ENCODE data around the gene SPESP1. TPM values are rescaled to one million over a fixed set of nuclear protein-coding genes. Genes with fewer than 3 reads are reported as not detected.

SPESP1 gene
- total RNA-seq, 1 donor from 2014 or later: 1.6 TPM

DNA sequence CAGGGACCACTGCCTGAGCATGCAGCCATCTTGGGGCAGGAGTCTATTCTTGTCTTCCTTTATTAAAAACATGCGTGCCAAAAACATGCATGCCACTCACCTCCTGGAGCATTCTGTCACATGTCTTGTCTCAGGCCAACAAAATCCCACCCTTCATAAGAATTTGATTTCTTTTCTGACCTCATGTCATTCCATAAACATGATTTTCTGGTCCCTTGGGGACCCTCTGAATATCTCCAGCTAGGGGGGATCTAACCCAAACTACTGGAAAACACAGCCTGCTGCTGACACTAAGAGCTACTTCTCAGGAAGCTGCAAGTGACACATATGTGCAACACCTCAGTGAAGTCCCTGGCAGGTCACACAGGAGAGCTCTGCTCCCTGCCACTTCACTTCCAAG lies 57.4 kb downstream of the SPESP1 start:
- H3K36me3 ChIP-seq (ENCODE audit: control insufficient read depth in 3 of 3, insufficient read depth in 3 of 3, low read length in 3 of 3): no peaks in the 10 kb centered on the region
- no peak overlapping the region for H3K27ac ChIP-seq (ENCODE audit: low read depth, low read length)
- H3K4me3 ChIP-seq (ENCODE audit: low read length in 3 of 3): no peak overlapping the region
- peaks cover 0 to 4% (median 0%) of the 10 kb centered on the region in 3 donors for H3K27me3 ChIP-seq (ENCODE audit: control insufficient read depth in 3 of 3, insufficient read depth in 3 of 3, low read length in 3 of 3)
- no peak overlapping the region for H3K9ac ChIP-seq (ENCODE audit: low read depth in 1 of 3, low read length in 3 of 3)
- no peaks in the 10 kb centered on the region for H3K4me1 ChIP-seq (ENCODE audit: control insufficient read depth in 3 of 3, insufficient read depth in 3 of 3, low read length in 3 of 3)
- H3K9me3 ChIP-seq (ENCODE audit: control insufficient read depth in 3 of 3, low read length in 3 of 3): no peaks in the 10 kb centered on the region

DNA sequence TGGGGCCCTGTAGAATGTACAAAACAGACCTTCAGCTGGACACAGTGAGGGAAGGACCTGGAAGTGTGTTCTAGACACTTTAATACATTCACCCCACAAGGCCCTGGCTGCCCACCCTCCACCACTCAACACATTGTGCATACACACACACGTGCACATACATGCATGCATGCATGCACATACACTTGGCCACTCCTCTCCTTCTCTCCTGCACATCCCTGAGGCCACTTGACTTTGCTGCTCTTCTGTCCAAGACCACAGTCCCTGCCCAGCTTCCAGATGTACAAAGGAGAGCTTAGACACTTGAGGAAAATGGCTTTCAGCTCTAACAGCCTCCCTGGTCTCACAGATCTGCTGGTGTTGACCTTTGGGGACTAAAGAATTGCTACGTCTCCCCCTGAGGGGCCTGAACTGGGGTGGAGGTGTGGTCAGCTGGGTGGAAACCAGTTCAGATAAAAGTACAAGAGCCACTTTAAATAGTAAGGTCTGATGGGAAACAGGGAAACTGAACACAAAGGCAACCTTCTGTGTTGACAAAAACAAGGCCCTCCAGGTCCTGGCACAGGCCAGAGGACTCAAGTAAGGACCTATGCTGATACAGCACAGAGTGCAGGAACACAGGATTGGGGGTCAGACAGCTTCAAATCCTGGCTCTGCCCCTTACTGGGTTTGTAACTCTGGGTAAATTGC lies 59.4 kb downstream of the SPESP1 start:
- Histone ChIP-seq H3K27ac (ENCODE audit: low read depth, low read length) (no peak overlapping the region), H3K27me3 (ENCODE audit: control insufficient read depth in 3 of 3, insufficient read depth in 3 of 3, low read length in 3 of 3) (peaks cover 0 to 4% (median 0%) of the 10 kb centered on the region in 3 donors), H3K4me1 (ENCODE audit: control insufficient read depth in 3 of 3, insufficient read depth in 3 of 3, low read length in 3 of 3) (peaks cover 0 to 5% (median 2%) of the 10 kb centered on the region in 3 donors), H3K9ac (ENCODE audit: low read depth in 1 of 3, low read length in 3 of 3) (no peak overlapping the region), H3K36me3 (ENCODE audit: control insufficient read depth in 3 of 3, insufficient read depth in 3 of 3, low read length in 3 of 3) (no peaks in the 10 kb centered on the region), H3K9me3 (ENCODE audit: control insufficient read depth in 3 of 3, low read length in 3 of 3) (no peaks in the 10 kb centered on the region), H3K4me3 (ENCODE audit: low read length in 3 of 3) (no peak overlapping the region)

DNA sequence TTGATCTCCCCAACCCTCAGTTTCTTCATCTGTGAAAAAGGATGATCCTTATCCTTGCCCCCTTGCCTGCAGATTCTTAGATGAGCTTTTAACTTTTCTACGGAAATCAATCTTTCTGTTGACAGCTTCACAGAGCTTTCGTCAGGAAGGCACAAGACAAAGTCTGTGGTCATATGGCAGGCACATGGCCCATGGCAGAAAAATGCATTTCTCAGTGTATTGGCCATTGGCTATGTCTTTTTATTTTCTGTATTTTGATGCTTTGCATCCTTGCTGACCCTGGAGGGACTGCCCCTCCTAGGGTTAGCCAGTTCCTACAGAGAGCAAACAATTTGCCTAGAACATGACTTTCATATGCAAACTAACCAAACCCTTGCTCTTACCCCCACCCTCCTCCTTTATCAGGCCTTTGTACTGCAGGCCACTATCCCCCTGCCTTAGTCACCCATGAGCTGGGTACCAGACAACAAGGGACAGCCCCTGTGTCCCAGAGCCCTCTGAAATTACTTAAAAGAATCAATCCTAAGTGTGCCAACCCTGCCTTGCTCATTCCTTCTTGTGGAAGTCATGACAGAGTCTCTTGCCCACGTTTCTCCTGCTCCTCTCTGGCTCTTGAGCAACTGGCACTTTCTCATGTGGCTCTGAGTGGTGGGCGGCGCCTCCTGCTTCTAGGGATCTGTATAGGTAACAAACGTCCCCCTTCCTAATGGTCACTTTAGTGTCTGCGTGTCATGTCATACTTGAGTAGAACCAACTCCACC lies 60.1 kb downstream of the SPESP1 start:
- H3K4me1 ChIP-seq (ENCODE audit: control insufficient read depth in 3 of 3, insufficient read depth in 3 of 3, low read length in 3 of 3): peaks cover 0 to 12% (median 4%) of the 10 kb centered on the region in 3 donors
- H3K9me3 ChIP-seq (ENCODE audit: control insufficient read depth in 3 of 3, low read length in 3 of 3): no peaks in the 10 kb centered on the region
- no peaks in the 10 kb centered on the region for H3K36me3 ChIP-seq (ENCODE audit: control insufficient read depth in 3 of 3, insufficient read depth in 3 of 3, low read length in 3 of 3)
- H3K27me3 ChIP-seq (ENCODE audit: control insufficient read depth in 3 of 3, insufficient read depth in 3 of 3, low read length in 3 of 3): peaks cover 0 to 4% (median 0%) of the 10 kb centered on the region in 3 donors
- no peak overlapping the region for H3K9ac ChIP-seq (ENCODE audit: low read depth in 1 of 3, low read length in 3 of 3)
- no peak overlapping the region for H3K27ac ChIP-seq (ENCODE audit: low read depth, low read length)
- no peak overlapping the region for H3K4me3 ChIP-seq (ENCODE audit: low read length in 3 of 3)

DNA sequence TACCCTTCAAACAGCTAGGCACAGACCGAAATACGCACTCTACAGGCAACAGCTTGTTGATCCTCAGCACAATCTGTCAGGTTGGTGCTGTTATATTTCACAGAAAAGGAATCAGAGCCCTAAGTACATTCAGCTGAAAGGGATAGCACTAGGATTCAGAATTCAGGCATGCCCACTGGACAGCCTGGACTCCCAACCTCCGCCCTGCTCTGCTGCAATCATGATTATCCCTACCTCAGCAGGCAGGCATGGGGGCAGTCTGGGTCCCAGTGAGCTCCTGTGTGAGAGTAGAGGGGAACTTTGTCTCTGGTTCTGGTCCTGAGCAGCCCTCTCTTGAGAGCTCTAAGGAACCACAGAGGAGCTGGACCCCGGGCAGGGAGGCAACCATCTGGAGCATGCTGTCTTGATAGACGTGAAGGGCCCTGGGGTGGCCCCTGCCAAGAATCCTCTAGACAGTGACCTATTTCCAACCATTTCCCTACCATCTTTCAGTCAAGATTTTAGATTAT lies 60.7 kb downstream of the SPESP1 start:
- Histone ChIP-seq H3K36me3 (ENCODE audit: control insufficient read depth in 3 of 3, insufficient read depth in 3 of 3, low read length in 3 of 3) (no peaks in the 10 kb centered on the region), H3K9me3 (ENCODE audit: control insufficient read depth in 3 of 3, low read length in 3 of 3) (no peaks in the 10 kb centered on the region), H3K9ac (ENCODE audit: low read depth in 1 of 3, low read length in 3 of 3) (no peak overlapping the region), H3K27me3 (ENCODE audit: control insufficient read depth in 3 of 3, insufficient read depth in 3 of 3, low read length in 3 of 3) (peaks cover 0 to 4% (median 0%) of the 10 kb centered on the region in 3 donors), H3K4me1 (ENCODE audit: control insufficient read depth in 3 of 3, insufficient read depth in 3 of 3, low read length in 3 of 3) (peaks cover 0 to 15% (median 9%) of the 10 kb centered on the region in 3 donors), H3K4me3 (ENCODE audit: low read length in 3 of 3) (no peak overlapping the region), H3K27ac (ENCODE audit: low read depth, low read length) (no peak overlapping the region)

DNA sequence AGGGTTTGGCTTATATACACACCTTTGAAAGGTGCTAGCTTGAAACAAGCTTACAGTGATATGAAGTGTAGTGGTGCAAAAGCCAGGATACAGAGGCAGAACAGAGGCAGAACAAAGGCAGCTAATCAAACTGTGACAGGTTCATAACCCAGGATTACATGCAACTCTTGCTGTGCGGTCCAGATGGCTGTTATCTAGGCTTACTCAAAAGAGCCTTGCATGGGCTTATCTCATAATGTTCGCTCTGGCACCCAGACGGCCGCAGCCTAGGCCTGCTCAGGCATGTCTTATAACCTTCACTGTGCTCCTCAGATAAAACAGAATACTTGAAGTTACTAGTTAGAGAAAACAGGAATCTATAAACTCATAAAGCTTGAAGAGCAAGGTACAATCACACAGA lies 61.4 kb downstream of the SPESP1 start:
- Histone ChIP-seq H3K9me3 (ENCODE audit: control insufficient read depth in 3 of 3, low read length in 3 of 3) (no peaks in the 10 kb centered on the region), H3K4me1 (ENCODE audit: control insufficient read depth in 3 of 3, insufficient read depth in 3 of 3, low read length in 3 of 3) (peaks cover 0 to 15% (median 9%) of the 10 kb centered on the region in 3 donors), H3K9ac (ENCODE audit: low read depth in 1 of 3, low read length in 3 of 3) (no peak overlapping the region), H3K36me3 (ENCODE audit: control insufficient read depth in 3 of 3, insufficient read depth in 3 of 3, low read length in 3 of 3) (no peaks in the 10 kb centered on the region), H3K27ac (ENCODE audit: low read depth, low read length) (no peak overlapping the region), H3K4me3 (ENCODE audit: low read length in 3 of 3) (no peak overlapping the region), H3K27me3 (ENCODE audit: control insufficient read depth in 3 of 3, insufficient read depth in 3 of 3, low read length in 3 of 3) (peaks cover 0 to 4% (median 0%) of the 10 kb centered on the region in 3 donors)

DNA sequence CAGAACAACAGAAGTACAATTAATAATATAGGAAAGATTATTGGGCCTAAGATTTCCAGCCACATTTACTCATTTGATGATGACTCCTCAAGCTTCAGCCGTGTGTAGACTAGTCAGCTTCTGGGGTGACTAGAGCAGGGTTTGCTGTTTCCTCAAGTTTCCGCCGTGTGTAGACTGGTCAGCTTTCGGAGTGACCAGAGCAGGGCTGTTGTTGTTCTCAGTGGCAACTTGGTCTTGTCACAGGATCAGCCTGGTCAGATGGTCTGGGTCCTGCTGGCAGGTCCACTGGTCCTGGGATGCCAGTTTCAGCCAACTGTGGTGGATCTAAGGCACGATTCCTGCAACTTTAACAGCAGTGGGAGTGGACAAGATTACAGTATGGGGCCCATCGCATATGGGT lies 62.4 kb downstream of the SPESP1 start:
- Histone ChIP-seq H3K9me3 (ENCODE audit: control insufficient read depth in 3 of 3, low read length in 3 of 3) (no peaks in the 10 kb centered on the region), H3K9ac (ENCODE audit: low read depth in 1 of 3, low read length in 3 of 3) (no peak overlapping the region), H3K36me3 (ENCODE audit: control insufficient read depth in 3 of 3, insufficient read depth in 3 of 3, low read length in 3 of 3) (no peaks in the 10 kb centered on the region), H3K4me3 (ENCODE audit: low read length in 3 of 3) (no peak overlapping the region), H3K27me3 (ENCODE audit: control insufficient read depth in 3 of 3, insufficient read depth in 3 of 3, low read length in 3 of 3) (peaks cover 0 to 4% (median 0%) of the 10 kb centered on the region in 3 donors), H3K27ac (ENCODE audit: low read depth, low read length) (no peak overlapping the region), H3K4me1 (ENCODE audit: control insufficient read depth in 3 of 3, insufficient read depth in 3 of 3, low read length in 3 of 3) (peaks cover 0 to 15% (median 9%) of the 10 kb centered on the region in 3 donors)

DNA sequence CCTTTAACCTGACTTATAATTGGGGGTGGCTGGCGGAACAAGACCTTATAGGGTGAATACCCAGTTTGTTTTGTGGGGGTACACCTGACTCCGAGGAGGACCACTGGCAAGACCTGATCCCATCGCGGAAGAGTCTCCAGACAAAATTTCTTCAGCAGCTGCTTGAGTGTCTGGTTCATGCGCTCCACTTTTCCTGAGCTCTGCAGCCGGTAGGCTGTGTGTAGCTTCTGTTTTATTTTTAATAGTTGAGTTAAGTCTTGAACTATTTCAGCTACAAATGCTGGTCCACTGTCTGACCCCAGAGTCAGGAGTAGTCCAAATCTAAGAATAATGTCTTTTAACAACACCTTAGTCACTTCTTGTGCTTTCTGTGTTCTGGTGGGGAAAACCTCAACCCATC lies 63.0 kb downstream of the SPESP1 start:
- Histone ChIP-seq H3K9ac (ENCODE audit: low read depth in 1 of 3, low read length in 3 of 3) (no peak overlapping the region), H3K36me3 (ENCODE audit: control insufficient read depth in 3 of 3, insufficient read depth in 3 of 3, low read length in 3 of 3) (no peaks in the 10 kb centered on the region), H3K9me3 (ENCODE audit: control insufficient read depth in 3 of 3, low read length in 3 of 3) (no peaks in the 10 kb centered on the region), H3K27ac (ENCODE audit: low read depth, low read length) (no peak overlapping the region), H3K4me3 (ENCODE audit: low read length in 3 of 3) (no peak overlapping the region), H3K27me3 (ENCODE audit: control insufficient read depth in 3 of 3, insufficient read depth in 3 of 3, low read length in 3 of 3) (peaks cover 0 to 4% (median 0%) of the 10 kb centered on the region in 3 donors), H3K4me1 (ENCODE audit: control insufficient read depth in 3 of 3, insufficient read depth in 3 of 3, low read length in 3 of 3) (peaks cover 0 to 15% (median 9%) of the 10 kb centered on the region in 3 donors)

DNA sequence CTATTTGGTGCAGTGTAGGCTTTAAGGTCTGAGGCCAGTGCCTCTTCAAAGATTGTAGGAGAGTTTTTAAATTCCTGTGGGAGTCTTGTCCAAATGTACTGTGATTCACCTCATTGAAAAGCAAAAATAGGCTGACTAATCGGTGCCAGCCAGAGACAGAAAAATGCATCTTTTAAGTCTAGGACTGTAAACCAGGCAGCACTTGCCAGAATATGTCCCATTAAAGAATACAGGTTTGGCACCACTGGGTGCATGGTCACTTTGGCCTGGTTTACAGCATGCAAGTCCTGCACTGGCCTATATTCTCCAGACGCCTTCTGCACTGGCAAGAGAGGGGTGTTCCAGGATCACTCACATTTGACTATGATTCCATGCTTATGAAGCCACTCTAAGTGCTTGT lies 63.8 kb downstream of the SPESP1 start:
- Histone ChIP-seq H3K27ac (ENCODE audit: low read depth, low read length) (no peak overlapping the region), H3K27me3 (ENCODE audit: control insufficient read depth in 3 of 3, insufficient read depth in 3 of 3, low read length in 3 of 3) (peaks cover 0 to 4% (median 0%) of the 10 kb centered on the region in 3 donors)

DNA sequence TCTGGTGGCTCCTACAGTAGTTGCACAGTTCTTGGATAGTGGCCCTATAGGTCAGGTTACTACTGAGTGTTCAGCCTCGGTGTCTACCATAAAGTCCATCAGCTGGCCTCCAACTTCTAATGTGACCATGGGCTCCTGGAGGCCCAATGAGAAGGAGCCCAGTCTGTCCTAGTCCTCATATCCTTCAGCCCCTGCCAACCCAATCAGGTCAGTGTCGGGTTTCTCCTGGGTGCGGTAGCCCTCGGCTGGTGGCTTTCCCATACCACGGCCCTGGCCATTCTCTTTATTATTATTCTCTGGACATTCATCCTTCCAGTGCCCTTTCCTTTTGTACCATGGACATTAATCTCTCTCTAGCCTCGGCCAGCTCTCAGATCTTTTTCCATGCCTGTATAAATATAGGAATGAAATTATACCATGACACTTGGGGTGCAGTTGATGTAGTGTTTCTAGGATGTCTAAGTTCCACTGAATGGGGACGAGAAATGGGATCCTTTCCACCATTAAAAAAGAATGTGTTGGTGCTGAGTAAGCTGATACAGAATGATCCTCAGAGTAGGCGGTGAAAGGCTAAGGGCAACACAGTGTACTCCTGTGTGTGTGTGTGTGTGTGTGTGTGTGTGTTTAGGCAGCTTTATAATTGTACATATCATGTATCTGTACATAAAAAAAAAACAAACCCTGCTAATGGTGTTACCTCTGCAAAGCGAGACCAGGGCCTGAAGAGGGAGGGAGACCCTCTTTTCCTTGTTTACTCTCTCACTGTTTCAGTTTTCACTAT lies 64.8 kb downstream of the SPESP1 start:
- no peak overlapping the region for H3K27ac ChIP-seq (ENCODE audit: low read depth, low read length)
- H3K9me3 ChIP-seq (ENCODE audit: control insufficient read depth in 3 of 3, low read length in 3 of 3): no peaks in the 10 kb centered on the region
- H3K4me1 ChIP-seq (ENCODE audit: control insufficient read depth in 3 of 3, insufficient read depth in 3 of 3, low read length in 3 of 3): peaks cover 8 to 25% (median 20%) of the 10 kb centered on the region in 3 donors
- no peaks in the 10 kb centered on the region for H3K36me3 ChIP-seq (ENCODE audit: control insufficient read depth in 3 of 3, insufficient read depth in 3 of 3, low read length in 3 of 3)
- H3K27me3 ChIP-seq (ENCODE audit: control insufficient read depth in 3 of 3, insufficient read depth in 3 of 3, low read length in 3 of 3): no peaks in the 10 kb centered on the region
- no peak overlapping the region for H3K9ac ChIP-seq (ENCODE audit: low read depth in 1 of 3, low read length in 3 of 3)
- no peak overlapping the region for H3K4me3 ChIP-seq (ENCODE audit: low read length in 3 of 3)

More for the DNA sequence above, 63.8 kb downstream of the SPESP1 start:
- H3K36me3 ChIP-seq (ENCODE audit: control insufficient read depth in 3 of 3, insufficient read depth in 3 of 3, low read length in 3 of 3): no peaks in the 10 kb centered on the region
- peaks cover 3 to 20% (median 14%) of the 10 kb centered on the region in 3 donors for H3K4me1 ChIP-seq (ENCODE audit: control insufficient read depth in 3 of 3, insufficient read depth in 3 of 3, low read length in 3 of 3)
- no peaks in the 10 kb centered on the region for H3K9me3 ChIP-seq (ENCODE audit: control insufficient read depth in 3 of 3, low read length in 3 of 3)
- H3K4me3 ChIP-seq (ENCODE audit: low read length in 3 of 3): no peak overlapping the region
- no peak overlapping the region for H3K9ac ChIP-seq (ENCODE audit: low read depth in 1 of 3, low read length in 3 of 3)

Data from skeletal muscle tissue (tissue), 4 donors.